HepG2 (cell line): ENCODE data around the gene KBTBD2.

Experiments
- ADNP ChIP-seq: sonication (generic); formaldehyde crosslinking; IDR thresholded peaks from 2 replicates; pipeline ENCODE4 v1.4.0; 2020; ENCODE audit warnings: missing genetic modification reagents
- FOSL1 ChIP-seq: sonication (generic); formaldehyde crosslinking; IDR thresholded peaks from 2 replicates; pipeline ENCODE4 v1.9.0; 2021; ENCODE audit warnings: missing genetic modification reagents, borderline replicate concordance
- FOXM1 ChIP-seq: sonication (generic); formaldehyde crosslinking; IDR thresholded peaks from 2 replicates; pipeline ENCODE4 v1.5.0; 2020; ENCODE audit warnings: missing genetic modification reagents
- KDM4B ChIP-seq: sonication (generic); formaldehyde crosslinking; IDR thresholded peaks from 2 replicates; pipeline ENCODE4 v1.4.0; 2020; ENCODE audit warnings: missing genetic modification reagents
- KMT2B ChIP-seq: IDR thresholded peaks from 2 replicates; pipeline ENCODE4 v1.6.1; 2016; ENCODE audit warnings: missing genetic modification reagents, missing compliant biosample characterization
- NFRKB ChIP-seq: fragments of 450-650 bp; IDR thresholded peaks from 2 replicates; pipeline ENCODE4 v1.6.1; 2017
- POLR2A ChIP-seq, 2 experiments: IDR thresholded peaks; 2 replicates each; pipeline ENCODE4 v1.6.1; 2011; ENCODE audit warnings: low read depth in 2 of 2, low read length in 2 of 2, mild to moderate bottlenecking in 1 of 2, moderate library complexity in 1 of 2; ENCODE audit not compliant: insufficient read depth in 1 of 2
- TCF7 ChIP-seq: sonication (generic); IDR thresholded peaks from 2 replicates; pipeline ENCODE4 v1.6.1; 2016; ENCODE audit warnings: antibody characterized with exemption, low read depth
- ZNF205 ChIP-seq: IDR thresholded peaks from 2 replicates; pipeline ENCODE4 v1.6.1; 2018; ENCODE audit warnings: missing biosample characterization, missing genetic modification reagents
- ZNF382 ChIP-seq: sonication (generic); formaldehyde crosslinking; IDR thresholded peaks from 2 replicates; pipeline ENCODE4 v1.5.0; 2020; ENCODE audit warnings: missing genetic modification reagents, mild to moderate bottlenecking, borderline replicate concordance
- TF ChIP-seq, protein P1 (sequence below): sonication (generic); formaldehyde crosslinking; IDR thresholded peaks from 2 replicates; pipeline ENCODE4 v1.5.0; 2020; ENCODE audit warnings: mild to moderate bottlenecking, missing genetic modification reagents, moderate library complexity
- TF ChIP-seq, protein P2 (sequence below), 2 experiments: IDR thresholded peaks; 2 replicates each; pipeline ENCODE4 v1.6.1; 2011 to 2012; ENCODE audit warnings: low read length in 2 of 2, borderline replicate concordance in 1 of 2, low read depth in 1 of 2, mild to moderate bottlenecking in 1 of 2, moderate library complexity in 1 of 2
- TF ChIP-seq, protein P3 (sequence below): sonication (generic); formaldehyde crosslinking; IDR thresholded peaks from 2 replicates; pipeline ENCODE4 v1.4.0; 2020; ENCODE audit warnings: missing genetic modification reagents, borderline replicate concordance
- TF ChIP-seq, protein P4 (sequence below): sonication (generic); formaldehyde crosslinking; IDR thresholded peaks from 2 replicates; pipeline ENCODE4 v1.5.1; 2020; ENCODE audit warnings: missing genetic modification reagents, mild to moderate bottlenecking, borderline replicate concordance

DNA sequence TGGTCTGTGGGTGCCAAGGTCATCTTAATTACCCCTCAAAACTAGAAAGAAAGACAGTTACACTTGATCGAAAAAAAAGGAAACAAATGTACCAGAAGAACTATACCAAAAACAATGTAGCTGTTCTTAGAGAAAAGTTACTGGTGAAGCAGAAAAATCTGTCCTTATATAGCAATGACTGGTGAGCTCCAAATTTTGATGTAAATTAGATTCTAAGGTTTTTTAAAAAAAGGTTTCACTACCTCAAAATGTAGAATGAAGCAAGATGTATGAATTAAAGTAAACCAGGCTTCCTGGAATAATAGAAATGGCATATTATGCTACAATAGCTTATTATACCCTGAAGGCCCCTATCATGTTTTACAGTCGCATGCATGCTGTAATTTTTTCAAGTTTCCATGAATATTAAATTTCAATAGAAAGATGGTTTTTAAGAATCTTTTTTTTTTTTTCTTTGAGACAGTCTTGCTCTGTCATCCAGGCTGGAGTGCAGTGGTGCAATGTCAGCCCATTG, 37.3 kb upstream of the KBTBD2 start:
- TF ChIP-seq NFRKB, result no peak
- TF ChIP-seq TCF7, result no peak
- TF ChIP-seq, protein P1, sequence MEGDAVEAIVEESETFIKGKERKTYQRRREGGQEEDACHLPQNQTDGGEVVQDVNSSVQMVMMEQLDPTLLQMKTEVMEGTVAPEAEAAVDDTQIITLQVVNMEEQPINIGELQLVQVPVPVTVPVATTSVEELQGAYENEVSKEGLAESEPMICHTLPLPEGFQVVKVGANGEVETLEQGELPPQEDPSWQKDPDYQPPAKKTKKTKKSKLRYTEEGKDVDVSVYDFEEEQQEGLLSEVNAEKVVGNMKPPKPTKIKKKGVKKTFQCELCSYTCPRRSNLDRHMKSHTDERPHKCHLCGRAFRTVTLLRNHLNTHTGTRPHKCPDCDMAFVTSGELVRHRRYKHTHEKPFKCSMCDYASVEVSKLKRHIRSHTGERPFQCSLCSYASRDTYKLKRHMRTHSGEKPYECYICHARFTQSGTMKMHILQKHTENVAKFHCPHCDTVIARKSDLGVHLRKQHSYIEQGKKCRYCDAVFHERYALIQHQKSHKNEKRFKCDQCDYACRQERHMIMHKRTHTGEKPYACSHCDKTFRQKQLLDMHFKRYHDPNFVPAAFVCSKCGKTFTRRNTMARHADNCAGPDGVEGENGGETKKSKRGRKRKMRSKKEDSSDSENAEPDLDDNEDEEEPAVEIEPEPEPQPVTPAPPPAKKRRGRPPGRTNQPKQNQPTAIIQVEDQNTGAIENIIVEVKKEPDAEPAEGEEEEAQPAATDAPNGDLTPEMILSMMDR (CRISPR knock-in tag), result no peak
- TF ChIP-seq KDM4B, result no peak
- TF ChIP-seq KMT2B (CRISPR knock-in tag), result no peak
- no peak for TF ChIP-seq FOXM1 (CRISPR knock-in tag)
- TF ChIP-seq, protein P2, sequence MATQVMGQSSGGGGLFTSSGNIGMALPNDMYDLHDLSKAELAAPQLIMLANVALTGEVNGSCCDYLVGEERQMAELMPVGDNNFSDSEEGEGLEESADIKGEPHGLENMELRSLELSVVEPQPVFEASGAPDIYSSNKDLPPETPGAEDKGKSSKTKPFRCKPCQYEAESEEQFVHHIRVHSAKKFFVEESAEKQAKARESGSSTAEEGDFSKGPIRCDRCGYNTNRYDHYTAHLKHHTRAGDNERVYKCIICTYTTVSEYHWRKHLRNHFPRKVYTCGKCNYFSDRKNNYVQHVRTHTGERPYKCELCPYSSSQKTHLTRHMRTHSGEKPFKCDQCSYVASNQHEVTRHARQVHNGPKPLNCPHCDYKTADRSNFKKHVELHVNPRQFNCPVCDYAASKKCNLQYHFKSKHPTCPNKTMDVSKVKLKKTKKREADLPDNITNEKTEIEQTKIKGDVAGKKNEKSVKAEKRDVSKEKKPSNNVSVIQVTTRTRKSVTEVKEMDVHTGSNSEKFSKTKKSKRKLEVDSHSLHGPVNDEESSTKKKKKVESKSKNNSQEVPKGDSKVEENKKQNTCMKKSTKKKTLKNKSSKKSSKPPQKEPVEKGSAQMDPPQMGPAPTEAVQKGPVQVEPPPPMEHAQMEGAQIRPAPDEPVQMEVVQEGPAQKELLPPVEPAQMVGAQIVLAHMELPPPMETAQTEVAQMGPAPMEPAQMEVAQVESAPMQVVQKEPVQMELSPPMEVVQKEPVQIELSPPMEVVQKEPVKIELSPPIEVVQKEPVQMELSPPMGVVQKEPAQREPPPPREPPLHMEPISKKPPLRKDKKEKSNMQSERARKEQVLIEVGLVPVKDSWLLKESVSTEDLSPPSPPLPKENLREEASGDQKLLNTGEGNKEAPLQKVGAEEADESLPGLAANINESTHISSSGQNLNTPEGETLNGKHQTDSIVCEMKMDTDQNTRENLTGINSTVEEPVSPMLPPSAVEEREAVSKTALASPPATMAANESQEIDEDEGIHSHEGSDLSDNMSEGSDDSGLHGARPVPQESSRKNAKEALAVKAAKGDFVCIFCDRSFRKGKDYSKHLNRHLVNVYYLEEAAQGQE (IDR thresholded peaks at IDR 0.05; ENCODE audit: borderline replicate concordance in 1 of 2, low read depth in 1 of 2, low read length in 2 of 2), result no peak
- TF ChIP-seq POLR2A (IDR thresholded peaks at IDR 0.05; ENCODE audit: insufficient read depth in 1 of 2, low read depth in 2 of 2, low read length in 2 of 2), result no peak
- no peak for TF ChIP-seq ADNP (CRISPR knock-in tag)
- TF ChIP-seq, protein P3, sequence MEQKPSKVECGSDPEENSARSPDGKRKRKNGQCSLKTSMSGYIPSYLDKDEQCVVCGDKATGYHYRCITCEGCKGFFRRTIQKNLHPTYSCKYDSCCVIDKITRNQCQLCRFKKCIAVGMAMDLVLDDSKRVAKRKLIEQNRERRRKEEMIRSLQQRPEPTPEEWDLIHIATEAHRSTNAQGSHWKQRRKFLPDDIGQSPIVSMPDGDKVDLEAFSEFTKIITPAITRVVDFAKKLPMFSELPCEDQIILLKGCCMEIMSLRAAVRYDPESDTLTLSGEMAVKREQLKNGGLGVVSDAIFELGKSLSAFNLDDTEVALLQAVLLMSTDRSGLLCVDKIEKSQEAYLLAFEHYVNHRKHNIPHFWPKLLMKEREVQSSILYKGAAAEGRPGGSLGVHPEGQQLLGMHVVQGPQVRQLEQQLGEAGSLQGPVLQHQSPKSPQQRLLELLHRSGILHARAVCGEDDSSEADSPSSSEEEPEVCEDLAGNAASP (CRISPR knock-in tag), result no peak
- no peak for TF ChIP-seq ZNF382 (CRISPR knock-in tag)
- no peak for TF ChIP-seq ZNF205 (CRISPR knock-in tag)
- TF ChIP-seq, protein P4, sequence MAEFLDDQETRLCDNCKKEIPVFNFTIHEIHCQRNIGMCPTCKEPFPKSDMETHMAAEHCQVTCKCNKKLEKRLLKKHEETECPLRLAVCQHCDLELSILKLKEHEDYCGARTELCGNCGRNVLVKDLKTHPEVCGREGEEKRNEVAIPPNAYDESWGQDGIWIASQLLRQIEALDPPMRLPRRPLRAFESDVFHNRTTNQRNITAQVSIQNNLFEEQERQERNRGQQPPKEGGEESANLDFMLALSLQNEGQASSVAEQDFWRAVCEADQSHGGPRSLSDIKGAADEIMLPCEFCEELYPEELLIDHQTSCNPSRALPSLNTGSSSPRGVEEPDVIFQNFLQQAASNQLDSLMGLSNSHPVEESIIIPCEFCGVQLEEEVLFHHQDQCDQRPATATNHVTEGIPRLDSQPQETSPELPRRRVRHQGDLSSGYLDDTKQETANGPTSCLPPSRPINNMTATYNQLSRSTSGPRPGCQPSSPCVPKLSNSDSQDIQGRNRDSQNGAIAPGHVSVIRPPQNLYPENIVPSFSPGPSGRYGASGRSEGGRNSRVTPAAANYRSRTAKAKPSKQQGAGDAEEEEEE (CRISPR knock-in tag), result no peak
- TF ChIP-seq FOSL1 (CRISPR knock-in tag), result no peak
